Measurements from ENCODE around the gene ERC2.

Gene ERC2

GRCh38 chr3:55942868-55943267 is 525.4 kb downstream of the ERC2 start:
- DNase-seq (ENCODE audit: low read depth in 2 of 2, low spot score in 1 of 2), result no peak

GRCh38 chr3:55939287-55939686 is 529.0 kb downstream of the ERC2 start:
- DNase-seq (ENCODE audit: low read depth in 2 of 2, low spot score in 1 of 2), result no peak

- DNase-seq (ENCODE audit: low read depth in 2 of 2, low spot score in 1 of 2), result no peak
These were observed 531.0 kb downstream of the ERC2 start for GRCh38 chr3:55937301-55937700.

- no peak for DNase-seq (ENCODE audit: low read depth in 2 of 2, low spot score in 1 of 2)
These were observed 531.7 kb downstream of the ERC2 start for GRCh38 chr3:55936549-55937052.

GRCh38 chr3:55935241-55935640 is 533.0 kb downstream of the ERC2 start:
- no peak for DNase-seq (ENCODE audit: low read depth in 2 of 2, low spot score in 1 of 2)

- DNase-seq (ENCODE audit: low read depth in 2 of 2, low spot score in 1 of 2), result no peak
These were observed 533.5 kb downstream of the ERC2 start for GRCh38 chr3:55934771-55935170.

GRCh38 chr3:55929154-55929869 is 539.0 kb downstream of the ERC2 start:
- DNase-seq (ENCODE audit: low read depth in 2 of 2, low spot score in 1 of 2), result no peak

- no peak for DNase-seq (ENCODE audit: low read depth in 2 of 2, low spot score in 1 of 2)
These were observed 544.6 kb downstream of the ERC2 start for GRCh38 chr3:55923626-55924025.

- DNase-seq (ENCODE audit: low read depth in 2 of 2, low spot score in 1 of 2), result no peak
These were observed 545.1 kb downstream of the ERC2 start for GRCh38 chr3:55923207-55923606.

- no peak for DNase-seq (ENCODE audit: low read depth in 2 of 2, low spot score in 1 of 2)
These were observed 555.4 kb downstream of the ERC2 start for GRCh38 chr3:55912880-55913279.

GRCh38 chr3:55911266-55911665 is 557.0 kb downstream of the ERC2 start:
- DNase-seq (ENCODE audit: low read depth in 2 of 2, low spot score in 1 of 2), result no peak

- no peak for DNase-seq (ENCODE audit: low read depth in 2 of 2, low spot score in 1 of 2)
These were observed 557.7 kb downstream of the ERC2 start for GRCh38 chr3:55910543-55910942.

GRCh38 chr3:55909373-55909772 is 558.9 kb downstream of the ERC2 start:
- DNase-seq (ENCODE audit: low read depth in 2 of 2, low spot score in 1 of 2), result no peak

GRCh38 chr3:55907616-55908015 is 560.7 kb downstream of the ERC2 start:
- DNase-seq (ENCODE audit: low read depth in 2 of 2, low spot score in 1 of 2), result no peak

- no peak for DNase-seq (ENCODE audit: low read depth in 2 of 2, low spot score in 1 of 2)
These were observed 561.4 kb downstream of the ERC2 start for GRCh38 chr3:55906896-55907295.

GRCh38 chr3:55904716-55905115 is 563.6 kb downstream of the ERC2 start:
- DNase-seq (ENCODE audit: low read depth in 2 of 2, low spot score in 1 of 2), result no peak

- DNase-seq (ENCODE audit: low read depth in 2 of 2, low spot score in 1 of 2), result no peak
These were observed 564.6 kb downstream of the ERC2 start for GRCh38 chr3:55903680-55904079.

GRCh38 chr3:55902221-55902900 is 565.9 kb downstream of the ERC2 start:
- no peak for DNase-seq (ENCODE audit: low read depth in 2 of 2, low spot score in 1 of 2)

GRCh38 chr3:55899887-55900286 is 568.4 kb downstream of the ERC2 start:
- no peak for DNase-seq (ENCODE audit: low read depth in 2 of 2, low spot score in 1 of 2)

GRCh38 chr3:55897573-55898224 is 570.6 kb downstream of the ERC2 start:
- no peak for DNase-seq (ENCODE audit: low read depth in 2 of 2, low spot score in 1 of 2)

- no peak for DNase-seq (ENCODE audit: low read depth in 2 of 2, low spot score in 1 of 2)
These were observed 572.2 kb downstream of the ERC2 start for GRCh38 chr3:55895897-55896566.

GRCh38 chr3:55894605-55895004 is 573.7 kb downstream of the ERC2 start:
- no peak for DNase-seq (ENCODE audit: low read depth in 2 of 2, low spot score in 1 of 2)

Data from stimulated activated CD8-positive, alpha-beta memory T cell treated with anti-CD3 and anti-CD28 coated beads, Interleukin-4, amount 100 ng/mL, for 4 hours (primary cell).